H9 (cell line): ENCODE data around the gene FREY1. TPM values are rescaled to one million over a fixed set of nuclear protein-coding genes. Genes with fewer than 3 reads are reported as not detected.
A peak's percentile ranks its signal among the peaks of the same experiment; 100 is the strongest.

ENCODE experiments used
- DNase-seq: peaks from one replicate; pipeline ENCODE4 v3.0.0-alpha.2; 2017
- H2AFZ ChIP-seq: one replicate; pipeline ENCODE4 v1.6.1; 2013; ENCODE audit warnings: mild to moderate bottlenecking, low read length, control low read depth, moderate library complexity
- H2AK5ac ChIP-seq: 2 replicates; pipeline ENCODE4 v1.6.1; 2013; ENCODE audit warnings: low read length, control low read depth, mixed read lengths; ENCODE audit not compliant: insufficient read length
- H2BK120ac ChIP-seq: one replicate; pipeline ENCODE4 v1.6.1; 2013; ENCODE audit warnings: low read depth, mild to moderate bottlenecking, low read length, control low read depth, inconsistent platforms; ENCODE audit not compliant: poor library complexity, severe bottlenecking
- H2BK12ac ChIP-seq: 2 replicates; pipeline ENCODE4 v1.6.1; 2013; ENCODE audit warnings: low read length, control low read depth, mixed read lengths, low read depth; ENCODE audit not compliant: insufficient read length
- H2BK15ac ChIP-seq: 2 replicates; pipeline ENCODE4 v1.6.1; 2013; ENCODE audit warnings: low read depth, low read length, control low read depth
- H2BK20ac ChIP-seq: one replicate; pipeline ENCODE4 v1.6.1; 2013; ENCODE audit warnings: low read depth, mild to moderate bottlenecking, low read length, control low read depth, inconsistent platforms; ENCODE audit not compliant: poor library complexity, severe bottlenecking
- H2BK5ac ChIP-seq: 2 replicates; pipeline ENCODE4 v1.6.1; 2013; ENCODE audit warnings: low read length, control low read depth, mixed read lengths; ENCODE audit not compliant: insufficient read length
- H3K14ac ChIP-seq: 2 replicates; pipeline ENCODE4 v1.6.1; 2013; ENCODE audit warnings: low read length, control low read depth; ENCODE audit not compliant: insufficient read depth
- H3K18ac ChIP-seq: 2 replicates; pipeline ENCODE4 v1.6.1; 2013; ENCODE audit warnings: low read depth, mild to moderate bottlenecking, mixed read lengths, low read length, control low read depth; ENCODE audit not compliant: insufficient read length
- H3K23ac ChIP-seq: 2 replicates; pipeline ENCODE4 v1.6.1; 2013; ENCODE audit warnings: low read length, control low read depth, mixed read lengths, low read depth; ENCODE audit not compliant: insufficient read length
- H3K23me2 ChIP-seq: 2 replicates; pipeline ENCODE4 v1.6.1; 2013; ENCODE audit warnings: low read depth, mild to moderate bottlenecking, mixed read lengths, low read length, control low read depth; ENCODE audit not compliant: insufficient read length, poor library complexity, severe bottlenecking
- H3K27ac ChIP-seq: 2 replicates; pipeline ENCODE4 v1.5.1; 2013; ENCODE audit warnings: low read length, control low read depth, mixed read lengths, low read depth; ENCODE audit not compliant: insufficient read length
- H3K27me3 ChIP-seq: 2 replicates; pipeline ENCODE4 v1.6.1; 2013; ENCODE audit warnings: low read length, control low read depth, inconsistent platforms; ENCODE audit not compliant: insufficient read depth
- H3K4ac ChIP-seq: 2 replicates; pipeline ENCODE4 v1.6.1; 2013; ENCODE audit warnings: low read depth, mild to moderate bottlenecking, control low read depth, inconsistent platforms, low read length, moderate library complexity
- H3K4me1 ChIP-seq: 2 replicates; pipeline ENCODE4 v1.6.1; 2013; ENCODE audit warnings: low read length, control low read depth, inconsistent platforms; ENCODE audit not compliant: insufficient read depth
- H3K4me2 ChIP-seq: 2 replicates; pipeline ENCODE4 v1.6.1; 2013; ENCODE audit warnings: low read length, control low read depth, mixed read lengths; ENCODE audit not compliant: insufficient read length, insufficient read depth
- H3K56ac ChIP-seq: 2 replicates; pipeline ENCODE4 v1.6.1; 2013; ENCODE audit warnings: low read depth, mild to moderate bottlenecking, mixed read lengths, low read length, control low read depth; ENCODE audit not compliant: insufficient read length
- H3K79me1 ChIP-seq: 2 replicates; pipeline ENCODE4 v1.6.1; 2013; ENCODE audit warnings: low read depth, mild to moderate bottlenecking, moderate library complexity, low read length, control low read depth, inconsistent platforms; ENCODE audit not compliant: insufficient read depth, poor library complexity, severe bottlenecking
- H3K79me2 ChIP-seq: 2 replicates; pipeline ENCODE4 v1.6.1; 2013; ENCODE audit warnings: low read length, control low read depth, inconsistent platforms; ENCODE audit not compliant: insufficient read depth
- H3K9ac ChIP-seq: 2 replicates; pipeline ENCODE4 v1.6.1; 2013; ENCODE audit warnings: low read length, control low read depth, mixed read lengths; ENCODE audit not compliant: insufficient read length; ENCODE audit errors: extremely low read depth
- H3K9me3 ChIP-seq: one replicate; pipeline ENCODE4 v1.6.1; 2013; ENCODE audit warnings: low read depth, low read length, inconsistent platforms; ENCODE audit not compliant: control insufficient read depth
- H3T11ph ChIP-seq: one replicate; pipeline ENCODE4 v1.6.1; 2013; ENCODE audit warnings: mild to moderate bottlenecking, low read length, control low read depth, inconsistent platforms
- H4K20me1 ChIP-seq: one replicate; pipeline ENCODE4 v1.6.1; 2013; ENCODE audit not compliant: control insufficient read depth, insufficient read length, insufficient read depth
- H4K5ac ChIP-seq: 2 replicates; pipeline ENCODE4 v1.6.1; 2013; ENCODE audit warnings: low read depth, mild to moderate bottlenecking, mixed read lengths, low read length, control low read depth; ENCODE audit not compliant: insufficient read length
- H4K8ac ChIP-seq: replicated peaks from 2 replicates; pipeline ENCODE4 v1.6.1; 2013; ENCODE audit warnings: low read length, control low read depth, mixed read lengths, low read depth; ENCODE audit not compliant: insufficient read length
- H4K91ac ChIP-seq: 2 replicates; pipeline ENCODE4 v1.6.1; 2013; ENCODE audit warnings: low read depth, mild to moderate bottlenecking, moderate library complexity, mixed read lengths, low read length, control low read depth; ENCODE audit not compliant: insufficient read length
- H3K27ac Mint-ChIP-seq, 3 experiments: 2 replicates in 2 of 3; 3 replicates in 1 of 3; pipeline ENCODE4 v1.8.0; 2020 to 2021; ENCODE audit warnings: mixed read lengths in 3 of 3, mild to moderate bottlenecking in 1 of 3, moderate library complexity in 1 of 3
- H3K27me3 Mint-ChIP-seq: 2 replicates; pipeline ENCODE4 v1.8.0; 2021; ENCODE audit warnings: low read depth, mild to moderate bottlenecking, moderate library complexity, mixed read lengths
- H3K36me3 Mint-ChIP-seq, 3 experiments: 2 replicates in 2 of 3; 3 replicates in 1 of 3; pipeline ENCODE4 v1.8.0; 2020 to 2021; ENCODE audit warnings: low read depth in 3 of 3, mixed read lengths in 3 of 3; ENCODE audit not compliant: insufficient read depth in 1 of 3
- H3K4me1 Mint-ChIP-seq, 2 experiments: 2 replicates each; pipeline ENCODE4 v1.8.0; 2020; ENCODE audit warnings: mixed read lengths in 2 of 2
- H3K4me3 Mint-ChIP-seq, 2 experiments: 2 replicates in 1 of 2; 3 replicates in 1 of 2; pipeline ENCODE4 v1.8.0; 2020 to 2021; ENCODE audit warnings: mild to moderate bottlenecking in 2 of 2, mixed read lengths in 2 of 2, moderate library complexity in 1 of 2
- H3K9me3 Mint-ChIP-seq, 2 experiments: 2 replicates in 1 of 2; 3 replicates in 1 of 2; pipeline ENCODE4 v1.8.0; 2020; ENCODE audit warnings: mild to moderate bottlenecking in 2 of 2, mixed read lengths in 2 of 2, moderate library complexity in 1 of 2
- CTCF ChIP-seq: fragments of 200-600 bp; sonication (generic); conservative IDR thresholded peaks from 3 replicates; pipeline ENCODE4 v1.8.0; 2021; ENCODE audit warnings: antibody characterized with exemption, mild to moderate bottlenecking
- WGBS: extraction: QIAGEN DNeasy Blood & Tissue Kit; methylation state at CpG from one replicate; pipeline ENCODE4 v1.1.7; 2013; ENCODE audit warnings: missing lambda C conversion rate, low lambda C conversion rate, mixed read lengths; ENCODE audit not compliant: insufficient read length; ENCODE audit errors: extremely low coverage; 5-methylcytosine and 5-hydroxymethylcytosine counted together
- total RNA-seq: library from RNA; stranded (reverse); gene quantifications from 2 replicates; pipeline ENCODE4 v1.2.1, GENCODE V29; 2021

The FREY1 gene
- total RNA-seq, 1 experiment from 2014 or later, result 2.1 TPM

DNA sequence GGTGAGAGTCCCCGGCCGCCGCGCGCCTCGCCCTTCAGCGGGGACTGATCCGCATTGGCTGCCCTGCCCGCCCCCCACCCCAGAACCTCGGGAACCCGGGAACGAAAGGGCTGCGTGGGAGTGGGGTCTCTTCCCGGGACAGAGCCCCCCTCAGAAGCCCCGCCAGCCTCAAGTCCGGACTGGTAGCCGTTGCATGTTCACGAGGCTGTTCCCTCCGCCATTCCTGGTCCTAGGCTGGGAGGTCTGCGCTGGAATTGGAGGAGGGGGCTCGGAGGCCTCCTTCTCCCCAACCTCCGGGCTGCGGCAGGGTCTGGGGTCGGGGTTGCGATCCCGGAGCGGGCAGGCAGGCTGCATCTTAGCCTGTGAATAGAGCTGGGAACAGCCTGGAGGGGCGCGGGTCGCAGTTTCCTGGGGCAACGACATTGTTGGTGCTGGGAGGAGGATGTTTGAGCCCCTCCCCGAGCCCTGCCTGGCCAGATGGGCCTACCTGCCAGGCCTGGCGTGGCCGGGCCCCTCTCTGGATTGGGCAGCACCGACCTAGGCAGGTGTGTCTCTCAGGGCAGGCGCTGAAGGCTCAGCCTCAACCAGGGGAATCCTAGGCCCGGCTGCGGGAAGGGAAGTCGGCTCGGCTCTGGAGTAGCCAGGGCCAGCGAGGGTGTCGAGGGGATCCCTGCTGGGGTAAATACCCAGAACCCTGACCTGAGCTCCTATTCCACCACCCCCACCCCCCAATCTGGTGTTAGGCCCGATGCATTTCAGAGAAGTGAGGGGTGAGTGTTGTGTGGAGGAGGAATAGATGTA, 20.9 kb downstream of the FREY1 start:
- DNase-seq, result peak; percentile 82
- H3K27ac ChIP-seq, result no peak overlapping the region
- H3K27ac Mint-ChIP-seq, result no peak overlapping the region

More for the DNA sequence above, 20.9 kb downstream of the FREY1 start:
- no peak overlapping the region for H3K9ac ChIP-seq
- no peak overlapping the region for H3K56ac ChIP-seq
- H2AK5ac ChIP-seq, result no peak overlapping the region
- H4K5ac ChIP-seq, result no peak overlapping the region
- H4K8ac ChIP-seq, result no peak overlapping the region
- Mint-ChIP-seq H3K36me3 (peaks cover 0 to under 1% (median 0%) of the 10 kb centered on the region in 3 experiments; a peak in 1 of 7 replicates), H3K9me3 (no peaks in the 10 kb centered on the region; a peak in 1 of 5 replicates), H3K27me3 (peaks cover 10% of the 10 kb centered on the region), H3K4me1 (peaks cover 8 to 15% of the 10 kb centered on the region in 2 experiments), H3K4me3 (peak overlapping the region; percentile 73 to 81)
- 0 out of 2 replicates have a peak, but pooled peaks cover 2% of the 10 kb centered on the region for H3K4me1 ChIP-seq
- peak overlapping the region; percentile 10 for H3K4me2 ChIP-seq
- H3K4ac ChIP-seq, result no peak overlapping the region
- H2BK20ac ChIP-seq, result no peak overlapping the region
- no peak overlapping the region; the same call in 1 of the 2 replicates for H3K14ac ChIP-seq
- no peaks in the 10 kb centered on the region for H3K9me3 ChIP-seq
- H3K79me1 ChIP-seq, result no peaks in the 10 kb centered on the region
- no peak overlapping the region for H4K91ac ChIP-seq
- H3K23me2 ChIP-seq, result no peaks in the 10 kb centered on the region
- H2BK15ac ChIP-seq, result no peak overlapping the region
- no peak overlapping the region for H3T11ph ChIP-seq
- no peak overlapping the region for H2BK12ac ChIP-seq
- WGBS, result no CpG with 5 or more reads among the region's 43 CpGs
- no peaks in the 10 kb centered on the region for H3K79me2 ChIP-seq
- no peaks in the 10 kb centered on the region for H4K20me1 ChIP-seq
- no peaks in the 10 kb centered on the region for H3K27me3 ChIP-seq
- no peak overlapping the region for H3K23ac ChIP-seq
- no peak overlapping the region for H2BK5ac ChIP-seq
- no peak overlapping the region for H3K18ac ChIP-seq
- no peak overlapping the region for H2AFZ ChIP-seq
- no peak for TF ChIP-seq CTCF
- H2BK120ac ChIP-seq, result no peak overlapping the region
